Smooth muscle cell (in vitro differentiated cells): ENCODE results near the gene CCSER1. TPM values are rescaled to one million over a fixed set of nuclear protein-coding genes. Genes with fewer than 3 reads are reported as not detected.

ENCODE experiments used
- DNase-seq: peaks from one replicate; lab custom pipeline; 2025; ENCODE audit not compliant: unreplicated experiment; lab: John Stamatoyannopoulos, UW
- H2AFZ ChIP-seq: fragments of 200-600 bp; sonication (generic); 2 replicates; pipeline ENCODE4 v1.6.0; 2016; ENCODE audit warnings: antibody characterized with exemption, low read depth, mild to moderate bottlenecking
- H3F3A ChIP-seq: fragments of 200-600 bp; sonication (generic); 2 replicates; pipeline ENCODE4 v1.6.0; 2017; ENCODE audit warnings: antibody characterized with exemption, low read depth
- H3K27ac ChIP-seq: fragments of 200-600 bp; sonication (generic); 2 replicates; pipeline ENCODE4 v1.5.1; 2016; ENCODE audit warnings: low read depth, mild to moderate bottlenecking
- H3K27me3 ChIP-seq: fragments of 200-600 bp; sonication (generic); 2 replicates; pipeline ENCODE4 v1.6.1; 2016; ENCODE audit warnings: low read depth, mild to moderate bottlenecking
- H3K36me3 ChIP-seq: fragments of 200-600 bp; sonication (generic); 2 replicates; pipeline ENCODE4 v1.5.1; 2016; ENCODE audit warnings: low read depth
- H3K4me1 ChIP-seq: fragments of 200-600 bp; sonication (generic); 2 replicates; pipeline ENCODE4 v1.5.1; 2016; ENCODE audit warnings: low read depth
- H3K4me2 ChIP-seq: fragments of 200-600 bp; sonication (generic); 2 replicates; pipeline ENCODE4 v1.6.0; 2016; ENCODE audit warnings: mild to moderate bottlenecking
- H3K4me3 ChIP-seq: fragments of 200-600 bp; sonication (generic); 2 replicates; pipeline ENCODE4 v1.5.1; 2016; ENCODE audit warnings: mild to moderate bottlenecking
- H3K79me2 ChIP-seq: fragments of 200-600 bp; sonication (generic); 2 replicates; pipeline ENCODE4 v1.6.0; 2016; ENCODE audit warnings: low read depth, mild to moderate bottlenecking
- H3K9ac ChIP-seq: fragments of 200-600 bp; sonication (generic); 2 replicates; pipeline ENCODE4 v1.6.0; 2016; ENCODE audit warnings: low read depth
- H3K9me3 ChIP-seq: fragments of 200-600 bp; sonication (generic); replicated peaks from 2 replicates; pipeline ENCODE4 v1.5.1; 2016; ENCODE audit warnings: low read depth
- H4K20me1 ChIP-seq: fragments of 200-600 bp; sonication (generic); 2 replicates; pipeline ENCODE4 v1.6.0; 2016; ENCODE audit warnings: low read depth
- WGBS: methylation state at CpG from one replicate; pipeline ENCODE4 v1.1.7; 2016; ENCODE audit warnings: low lambda C conversion rate; 5-methylcytosine and 5-hydroxymethylcytosine counted together
- polyA plus RNA-seq: library from polyadenylated mRNA; unstranded; fragments of >200 nt; fragmentation: Nextera tagmentation; extraction: Ambion mirVana; gene quantifications from 2 replicates; pipeline ENCODE4 v1.2.1, GENCODE V29; 2016
- total RNA-seq: library from RNA; depleted of rRNA; stranded (reverse); fragments of >200 nt; gene quantifications from 2 replicates; pipeline ENCODE4 v1.2.3, GENCODE V29; 2014
- TF ChIP-seq, protein P1 (sequence below): fragments of 200-600 bp; sonication (generic); IDR thresholded peaks from 2 replicates; pipeline ENCODE4 v1.5.1; 2017; ENCODE audit warnings: borderline replicate concordance, mild to moderate bottlenecking, antibody characterized with exemption; ENCODE audit not compliant: insufficient read depth, poor library complexity, severe bottlenecking

Gene CCSER1
- total and polyA plus RNA-seq, 2 experiments from 2014 or later: 0.76 TPM; not detected in 1

DNA sequence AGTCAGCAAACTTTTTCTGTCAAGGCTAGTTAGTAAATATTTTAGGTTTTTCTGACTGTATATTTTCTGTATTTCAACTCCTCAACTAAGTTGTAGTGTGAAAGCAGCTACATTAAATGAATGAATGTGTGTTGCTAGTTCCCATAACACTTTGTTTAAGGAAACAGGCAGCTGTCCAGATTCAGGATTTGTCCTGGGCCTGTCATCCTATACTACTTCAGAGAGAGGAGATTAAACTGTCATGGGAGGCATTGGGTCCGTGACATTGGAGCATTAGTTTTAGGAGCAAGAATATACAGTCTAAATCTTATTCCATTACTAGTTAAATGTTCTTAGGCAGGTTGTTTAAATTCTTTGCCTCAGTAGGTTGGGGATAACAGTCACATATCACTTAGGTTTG, 516.0 kb downstream of the CCSER1 start:
- no peak overlapping the region for H2AFZ ChIP-seq
- WGBS: 75% methylated on average over 1 of the region's 1 CpG
- H3K4me3 ChIP-seq: no peak overlapping the region
- H3F3A ChIP-seq: no peaks in the 10 kb centered on the region
- DNase-seq: no peak
- H3K79me2 ChIP-seq: no peaks in the 10 kb centered on the region
- no peak overlapping the region for H3K27ac ChIP-seq
- H3K4me2 ChIP-seq: no peak overlapping the region
- no peaks in the 10 kb centered on the region for H3K36me3 ChIP-seq
- TF ChIP-seq, protein P1, sequence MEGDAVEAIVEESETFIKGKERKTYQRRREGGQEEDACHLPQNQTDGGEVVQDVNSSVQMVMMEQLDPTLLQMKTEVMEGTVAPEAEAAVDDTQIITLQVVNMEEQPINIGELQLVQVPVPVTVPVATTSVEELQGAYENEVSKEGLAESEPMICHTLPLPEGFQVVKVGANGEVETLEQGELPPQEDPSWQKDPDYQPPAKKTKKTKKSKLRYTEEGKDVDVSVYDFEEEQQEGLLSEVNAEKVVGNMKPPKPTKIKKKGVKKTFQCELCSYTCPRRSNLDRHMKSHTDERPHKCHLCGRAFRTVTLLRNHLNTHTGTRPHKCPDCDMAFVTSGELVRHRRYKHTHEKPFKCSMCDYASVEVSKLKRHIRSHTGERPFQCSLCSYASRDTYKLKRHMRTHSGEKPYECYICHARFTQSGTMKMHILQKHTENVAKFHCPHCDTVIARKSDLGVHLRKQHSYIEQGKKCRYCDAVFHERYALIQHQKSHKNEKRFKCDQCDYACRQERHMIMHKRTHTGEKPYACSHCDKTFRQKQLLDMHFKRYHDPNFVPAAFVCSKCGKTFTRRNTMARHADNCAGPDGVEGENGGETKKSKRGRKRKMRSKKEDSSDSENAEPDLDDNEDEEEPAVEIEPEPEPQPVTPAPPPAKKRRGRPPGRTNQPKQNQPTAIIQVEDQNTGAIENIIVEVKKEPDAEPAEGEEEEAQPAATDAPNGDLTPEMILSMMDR: no peak
- H3K9ac ChIP-seq: no peak overlapping the region
- H3K4me1 ChIP-seq: no peaks in the 10 kb centered on the region
- H4K20me1 ChIP-seq: no peaks in the 10 kb centered on the region
- H3K27me3 ChIP-seq: no peaks in the 10 kb centered on the region
- no peaks in the 10 kb centered on the region for H3K9me3 ChIP-seq

DNA sequence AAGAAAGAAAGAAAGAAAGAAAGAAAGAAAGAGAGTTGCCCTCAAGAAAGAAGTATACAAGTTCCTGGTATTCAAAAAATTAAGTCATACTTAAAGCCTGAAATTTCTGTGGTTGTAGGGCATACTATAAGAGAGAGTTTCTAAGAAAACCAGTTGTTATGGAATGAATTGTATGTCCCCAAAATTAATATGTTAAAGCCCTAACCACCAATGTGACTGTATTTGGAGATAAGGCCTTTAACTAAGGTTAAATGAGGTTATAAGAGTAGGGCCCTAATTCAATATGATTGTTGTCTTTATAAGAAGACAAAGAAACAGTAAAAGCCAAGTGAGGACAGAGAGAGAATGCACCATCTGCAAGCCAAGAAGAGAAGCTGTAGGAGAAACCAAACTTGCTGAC, 521.1 kb downstream of the CCSER1 start:
- TF ChIP-seq, protein P1: no peak
- Histone ChIP-seq H3K4me3 (no peak overlapping the region), H3K4me2 (no peak overlapping the region), H3K27me3 (no peaks in the 10 kb centered on the region), H3K9me3 (no peaks in the 10 kb centered on the region), H3K79me2 (no peaks in the 10 kb centered on the region), H3F3A (no peaks in the 10 kb centered on the region), H3K4me1 (no peaks in the 10 kb centered on the region), H3K27ac (no peak overlapping the region), H3K9ac (no peak overlapping the region), H3K36me3 (no peaks in the 10 kb centered on the region), H2AFZ (no peak overlapping the region), H4K20me1 (no peaks in the 10 kb centered on the region)
- no peak for DNase-seq

DNA sequence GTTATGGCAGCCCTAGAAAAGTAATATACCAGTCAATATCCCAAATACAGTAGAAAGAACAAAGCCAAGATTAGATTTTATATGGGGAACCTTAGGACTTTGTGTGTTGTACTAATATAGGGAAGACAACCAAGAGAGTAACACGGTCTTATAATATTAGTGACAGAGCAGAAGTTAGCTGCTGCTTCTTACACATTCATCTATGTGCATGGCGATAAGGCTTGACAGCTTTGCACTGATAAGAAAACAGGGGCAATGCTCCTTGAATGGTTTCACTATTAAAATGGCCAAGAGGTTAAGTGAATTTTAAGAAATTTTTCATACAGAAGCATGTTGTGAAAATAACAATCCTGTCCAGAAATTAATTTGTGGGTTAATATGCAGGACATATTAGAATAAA, 521.6 kb downstream of the CCSER1 start:
- Histone ChIP-seq H4K20me1 (no peaks in the 10 kb centered on the region), H3K27ac (no peak overlapping the region), H3K27me3 (no peaks in the 10 kb centered on the region), H2AFZ (no peak overlapping the region), H3K36me3 (no peaks in the 10 kb centered on the region), H3F3A (no peaks in the 10 kb centered on the region), H3K9ac (no peak overlapping the region), H3K4me2 (no peak overlapping the region), H3K4me3 (no peak overlapping the region), H3K4me1 (no peaks in the 10 kb centered on the region), H3K9me3 (no peaks in the 10 kb centered on the region), H3K79me2 (no peaks in the 10 kb centered on the region)
- TF ChIP-seq, protein P1: no peak
- 92% methylated on average over 2 of the region's 2 CpGs for WGBS
- no peak for DNase-seq

DNA sequence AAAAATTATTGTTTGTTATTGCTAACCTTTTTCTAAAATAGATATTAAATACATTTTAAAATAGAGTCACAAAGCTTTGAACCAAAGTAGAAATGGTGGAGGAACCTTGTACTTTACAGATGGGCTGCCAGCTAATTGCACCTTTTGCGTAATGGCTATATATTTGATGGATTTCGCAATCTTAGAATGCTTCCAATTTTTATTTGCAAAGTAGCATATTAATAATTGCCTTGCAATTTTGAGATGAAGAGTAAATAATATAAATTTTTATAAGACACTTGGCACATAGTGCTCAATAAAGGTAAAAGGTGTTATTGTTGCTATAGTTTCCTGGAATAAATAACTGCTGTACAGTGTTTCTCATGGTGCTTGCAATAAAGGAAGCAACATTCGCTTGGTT, 533.5 kb downstream of the CCSER1 start:
- Histone ChIP-seq H3K4me3 (no peak overlapping the region), H3K4me1 (no peaks in the 10 kb centered on the region), H3K36me3 (no peaks in the 10 kb centered on the region), H3K4me2 (no peak overlapping the region), H3F3A (no peaks in the 10 kb centered on the region), H3K27ac (no peak overlapping the region), H3K9ac (no peak overlapping the region), H3K9me3 (no peaks in the 10 kb centered on the region), H3K79me2 (no peaks in the 10 kb centered on the region), H3K27me3 (no peaks in the 10 kb centered on the region), H4K20me1 (no peaks in the 10 kb centered on the region), H2AFZ (no peak overlapping the region)
- TF ChIP-seq, protein P1: no peak
- no peak for DNase-seq
- 93% methylated on average over 3 of the region's 3 CpGs for WGBS
